ENCODE results near the gene TOR1AIP2. TPM values are rescaled to one million over a fixed set of nuclear protein-coding genes. Genes with fewer than 3 reads are reported as not detected.

The TOR1AIP2 gene
- total RNA-seq, 2 donors from 2014 or later: 36.4 to 79.1 TPM

- 63% methylated on average over 6 of the region's 6 CpGs for WGBS
- Histone ChIP-seq H3K27ac (no peak overlapping the region), H3K4me3 (no peak overlapping the region), H3K4me1 (replicated peaks) (no peaks in the 10 kb centered on the region), H3K36me3 (no peaks in the 10 kb centered on the region), H3K27me3 (replicated peaks; ENCODE audit: insufficient read depth) (no peaks in the 10 kb centered on the region), H3K9me3 (no peaks in the 10 kb centered on the region)
- intact Hi-C loops (cut with DNase I): no loop called here
- DNase-seq (ENCODE audit: low spot score): no peak
- TF ChIP-seq CTCF (IDR thresholded peaks at IDR 0.05): no peak
- TF ChIP-seq POLR2AphosphoS5 (IDR thresholded peaks at IDR 0.05): no peak
- no peak for TF ChIP-seq POLR2A (IDR thresholded peaks at IDR 0.05)
These were observed 74.5 kb downstream of the TOR1AIP2 start for GRCh38 chr1:179803104-179803503.

GRCh38 chr1:179800481-179800880, 77.1 kb downstream of the TOR1AIP2 start:
- Histone ChIP-seq H3K27me3 (replicated peaks; ENCODE audit: insufficient read depth) (no peaks in the 10 kb centered on the region), H3K4me1 (replicated peaks) (no peaks in the 10 kb centered on the region), H3K9me3 (no peaks in the 10 kb centered on the region), H3K27ac (no peak overlapping the region), H3K4me3 (no peak overlapping the region), H3K36me3 (no peaks in the 10 kb centered on the region)
- 89% methylated on average over 4 of the region's 4 CpGs for WGBS
- TF ChIP-seq POLR2A (IDR thresholded peaks at IDR 0.05): no peak
- intact Hi-C loops (cut with DNase I): no loop called here
- DNase-seq (ENCODE audit: low spot score): no peak

- H3K36me3 ChIP-seq: no peaks in the 10 kb centered on the region
- no peaks in the 10 kb centered on the region for H3K9me3 ChIP-seq
- H3K27me3 ChIP-seq (replicated peaks; ENCODE audit: insufficient read depth): no peaks in the 10 kb centered on the region
- TF ChIP-seq CTCF (IDR thresholded peaks at IDR 0.05) (no peak), POLR2A (IDR thresholded peaks at IDR 0.05) (no peak), POLR2AphosphoS5 (IDR thresholded peaks at IDR 0.05) (no peak)
- H3K27ac ChIP-seq: no peak overlapping the region
- WGBS: 96% methylated on average over 6 of the region's 6 CpGs
- intact Hi-C loops (cut with DNase I): no loop called here
- H3K4me1 ChIP-seq (replicated peaks): no peaks in the 10 kb centered on the region
- H3K4me3 ChIP-seq: no peak overlapping the region
- DNase-seq (ENCODE audit: low spot score): no peak
These were observed 78.6 kb downstream of the TOR1AIP2 start for GRCh38 chr1:179798864-179799516.

- TF ChIP-seq CTCF (IDR thresholded peaks at IDR 0.05) (no peak), POLR2A (IDR thresholded peaks at IDR 0.05) (no peak), POLR2AphosphoS5 (IDR thresholded peaks at IDR 0.05) (no peak)
- intact Hi-C loops (cut with DNase I): no loop called here
- H3K4me3 ChIP-seq: no peak overlapping the region
- no peak for DNase-seq (ENCODE audit: low spot score)
- WGBS: 88% methylated on average over 10 of the region's 10 CpGs
- no peaks in the 10 kb centered on the region for H3K36me3 ChIP-seq
- H3K27ac ChIP-seq: no peak overlapping the region
- no peaks in the 10 kb centered on the region for H3K27me3 ChIP-seq (replicated peaks; ENCODE audit: insufficient read depth)
- no peaks in the 10 kb centered on the region for H3K4me1 ChIP-seq (replicated peaks)
- H3K9me3 ChIP-seq: no peaks in the 10 kb centered on the region
These were observed 79.3 kb downstream of the TOR1AIP2 start for GRCh38 chr1:179798213-179798863.

GRCh38 chr1:179794669-179795068, 82.9 kb downstream of the TOR1AIP2 start:
- intact Hi-C loops (cut with DNase I): no loop called here
- no peaks in the 10 kb centered on the region for H3K4me1 ChIP-seq (replicated peaks)
- no peak overlapping the region for H3K4me3 ChIP-seq
- no peaks in the 10 kb centered on the region for H3K9me3 ChIP-seq
- H3K36me3 ChIP-seq: no peaks in the 10 kb centered on the region
- WGBS: 38% methylated on average over 4 of the region's 4 CpGs
- H3K27ac ChIP-seq: no peak overlapping the region
- DNase-seq (ENCODE audit: low spot score): no peak
- TF ChIP-seq POLR2AphosphoS5 (IDR thresholded peaks at IDR 0.05): no peak
- H3K27me3 ChIP-seq (replicated peaks; ENCODE audit: insufficient read depth): no peaks in the 10 kb centered on the region

- Histone ChIP-seq H3K36me3 (no peaks in the 10 kb centered on the region), H3K9me3 (no peaks in the 10 kb centered on the region), H3K4me1 (replicated peaks) (no peaks in the 10 kb centered on the region), H3K4me3 (no peak overlapping the region), H3K27me3 (replicated peaks; ENCODE audit: insufficient read depth) (no peaks in the 10 kb centered on the region), H3K27ac (no peak overlapping the region)
- intact Hi-C loops (cut with DNase I): no loop called here
- DNase-seq (ENCODE audit: low spot score): no peak
- no peak for TF ChIP-seq CTCF (IDR thresholded peaks at IDR 0.05)
- TF ChIP-seq POLR2AphosphoS5 (IDR thresholded peaks at IDR 0.05): no peak
- TF ChIP-seq POLR2A (IDR thresholded peaks at IDR 0.05): no peak
- WGBS: 92% methylated on average over 1 of the region's 1 CpG
These were observed 83.5 kb downstream of the TOR1AIP2 start for GRCh38 chr1:179794146-179794545.

All from prostate gland (tissue), 2 donors.